GM21717 (cell line): Measurements from ENCODE around the gene NSFL1C.

Experiments
- ATAC-seq: cut with Tn5 transposase; IDR thresholded peaks from one replicate; pipeline ENCODE4 v1.9.1; 2021; ENCODE audit warnings: mild to moderate bottlenecking, moderate library complexity; ENCODE audit not compliant: unreplicated experiment

Gene NSFL1C

DNA sequence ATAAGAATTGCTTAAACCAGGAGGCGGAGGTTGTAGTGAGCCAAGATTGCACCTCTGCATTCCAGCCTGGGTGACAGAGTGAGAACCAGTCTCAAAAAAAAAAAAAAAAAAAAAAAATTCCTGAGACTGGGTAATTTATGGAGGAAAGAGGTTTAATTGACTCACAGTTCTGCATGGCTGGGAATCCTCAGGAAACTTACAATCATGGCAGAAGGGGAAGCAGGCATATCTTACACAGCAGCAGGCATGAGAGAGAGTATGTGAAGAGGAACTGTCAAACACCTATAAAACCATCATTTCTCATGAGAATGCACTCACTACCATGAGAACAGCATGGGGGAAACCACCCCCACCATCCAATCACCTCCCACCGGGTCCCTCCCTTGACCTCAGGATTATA is 72.0 kb downstream of the NSFL1C start:
- no peak for ATAC-seq

GRCh38 chr20:1393507-1393882 is 73.2 kb downstream of the NSFL1C start:
- no peak for ATAC-seq

DNA sequence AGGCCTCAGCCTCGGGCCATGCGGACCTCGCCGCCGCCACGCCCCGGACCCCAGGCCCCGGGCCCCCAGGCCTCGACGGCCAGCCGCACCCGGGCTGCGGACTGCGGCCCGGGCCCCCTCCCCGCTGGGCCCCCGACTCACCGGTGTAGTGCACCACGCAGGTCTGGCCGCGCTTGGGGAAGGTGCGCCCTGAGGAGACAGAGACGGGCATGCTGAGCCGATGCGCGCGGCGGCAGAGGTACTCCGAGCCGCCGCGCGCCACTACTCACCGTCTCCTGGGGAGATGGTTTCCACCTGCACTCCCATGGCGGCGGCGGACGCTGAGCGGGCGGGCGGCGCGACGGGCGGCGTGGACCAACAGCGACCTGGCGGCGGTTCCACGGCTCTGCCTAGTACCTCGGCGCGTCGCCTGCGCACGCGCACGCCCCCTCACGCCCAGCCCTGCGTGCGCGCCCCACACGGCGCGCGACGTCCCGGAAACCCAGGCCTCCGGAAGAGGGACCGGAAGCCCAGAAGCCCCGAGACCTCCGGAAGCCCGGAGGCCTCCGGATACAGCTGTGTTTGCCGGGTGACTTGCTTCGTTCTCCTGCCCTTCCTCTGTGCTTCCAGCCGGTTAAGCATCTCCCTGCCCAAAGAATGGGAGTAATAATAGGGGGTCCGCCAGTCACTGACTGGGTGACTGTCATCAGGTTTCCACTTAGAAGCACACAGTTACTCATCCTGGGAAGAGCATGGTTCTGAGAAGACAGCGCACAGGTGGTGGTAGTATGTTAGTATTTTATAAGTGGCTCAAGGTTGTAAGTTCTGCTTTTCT is 73.7 kb downstream of the NSFL1C start, which contains the start of gene FKBP1A:
Gene FKBP1A (minus strand): TSS at position 362 of the 814 bp plus-strand sequence. CDS start 56 bp downstream, at position 306.
- ATAC-seq, result peak; percentile 82

DNA sequence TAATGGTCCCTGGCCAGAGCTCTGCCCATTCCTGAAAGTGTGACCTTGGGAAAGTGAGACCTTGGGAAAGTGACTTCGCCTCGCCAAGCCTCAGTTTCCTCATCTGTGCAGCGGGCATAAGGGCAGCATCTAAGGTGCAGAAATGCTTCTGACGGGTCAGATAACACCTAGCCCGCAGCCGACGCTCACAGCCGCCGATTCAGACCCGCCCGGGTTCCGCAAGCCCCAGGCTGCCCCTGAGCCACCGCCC is 74.3 kb downstream of the NSFL1C start:
- ATAC-seq, result peak; percentile 19
